CD4-positive, alpha-beta T cell treated with Interleukin-12 subunit alpha and Interleukin-12 subunit beta, for 1 hour (primary cell): ENCODE results near the gene RHBG.

Source experiments
- DNase-seq: peaks from one replicate; pipeline ENCODE4 v3.0.0-alpha.2; 2020

RHBG gene

DNA sequence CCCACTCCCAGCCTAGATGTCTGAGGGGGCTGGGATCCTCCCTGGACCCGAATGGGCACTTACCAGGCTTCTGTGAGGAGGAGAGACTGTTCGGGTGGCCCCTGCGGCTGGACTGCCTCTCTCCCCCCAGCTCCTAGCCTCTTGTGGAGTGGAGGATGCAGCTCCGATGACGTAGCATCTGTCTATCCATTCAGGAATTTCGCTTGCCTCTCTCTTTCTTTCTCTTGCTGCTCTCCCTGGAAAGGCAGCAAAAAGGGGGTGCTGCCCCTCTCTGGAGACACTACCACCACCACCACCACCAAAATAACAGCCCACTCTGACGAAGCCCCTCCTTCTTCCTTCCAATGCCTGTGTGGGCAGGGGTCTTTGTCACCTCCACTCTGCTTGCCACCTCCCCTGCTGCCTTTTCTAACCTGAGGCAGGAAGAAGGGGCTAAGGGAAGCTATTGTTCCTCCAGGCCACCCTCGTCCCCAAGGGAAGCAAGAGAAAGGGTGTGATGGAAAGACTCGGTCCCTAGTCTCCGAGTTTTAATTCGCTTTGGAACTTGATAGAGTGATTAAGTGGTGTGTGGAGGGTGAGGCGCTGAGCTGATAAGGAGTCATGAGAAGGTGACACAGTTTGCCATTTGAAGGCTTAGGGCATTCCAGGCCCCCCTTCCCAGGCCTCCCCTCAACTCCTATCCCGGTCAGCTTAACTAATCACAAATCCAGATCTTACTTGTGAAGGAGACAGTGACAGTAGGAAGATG lies 60.5 kb downstream of the RHBG start:
- no peak for DNase-seq

GRCh38 chr1:156430303-156430702 lies 61.3 kb downstream of the RHBG start:
- DNase-seq: no peak

DNA sequence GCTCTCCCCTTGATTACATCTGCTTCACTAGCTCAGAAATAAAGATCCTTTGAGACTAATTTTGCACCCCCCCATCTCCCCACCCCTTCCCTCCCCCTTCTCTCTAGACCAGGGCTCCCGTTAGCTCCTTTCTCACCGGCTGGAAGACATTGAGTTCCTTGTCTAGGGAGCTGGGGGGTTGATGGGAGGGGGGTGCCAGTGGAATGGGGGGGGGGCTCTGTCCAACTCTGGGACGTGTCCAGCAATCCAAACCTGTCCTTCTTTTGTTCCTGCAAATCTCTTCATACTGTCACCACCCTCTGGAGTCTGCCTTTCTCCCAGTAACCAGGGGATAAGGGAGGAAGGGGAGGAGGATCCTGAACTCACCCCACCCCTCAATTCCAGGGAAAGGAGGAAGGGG lies 61.9 kb downstream of the RHBG start:
- no peak for DNase-seq

DNA sequence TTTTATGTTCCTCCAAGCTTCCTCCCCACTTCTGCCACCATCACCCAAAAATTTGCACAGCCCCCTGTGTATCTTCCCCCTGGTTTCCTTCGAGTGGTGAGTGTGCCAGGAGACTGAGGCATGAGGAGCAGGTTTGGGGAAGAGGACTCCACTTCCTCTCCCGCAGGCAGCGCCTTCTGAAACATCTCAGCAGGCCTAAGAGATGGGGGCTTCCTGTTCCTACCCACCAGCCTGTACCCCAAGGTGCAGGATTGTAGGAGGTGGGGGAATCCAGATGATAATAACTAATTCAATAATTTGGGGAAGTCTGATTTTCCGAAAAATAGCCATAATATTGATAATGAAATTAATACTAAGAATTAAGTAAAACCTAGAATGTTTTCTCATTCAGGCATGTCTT lies 62.4 kb downstream of the RHBG start:
- no peak for DNase-seq

GRCh38 chr1:156431769-156432668 lies 63.0 kb downstream of the RHBG start:
- DNase-seq: no peak

GRCh38 chr1:156432669-156433018 lies 63.6 kb downstream of the RHBG start:
- no peak for DNase-seq

DNA sequence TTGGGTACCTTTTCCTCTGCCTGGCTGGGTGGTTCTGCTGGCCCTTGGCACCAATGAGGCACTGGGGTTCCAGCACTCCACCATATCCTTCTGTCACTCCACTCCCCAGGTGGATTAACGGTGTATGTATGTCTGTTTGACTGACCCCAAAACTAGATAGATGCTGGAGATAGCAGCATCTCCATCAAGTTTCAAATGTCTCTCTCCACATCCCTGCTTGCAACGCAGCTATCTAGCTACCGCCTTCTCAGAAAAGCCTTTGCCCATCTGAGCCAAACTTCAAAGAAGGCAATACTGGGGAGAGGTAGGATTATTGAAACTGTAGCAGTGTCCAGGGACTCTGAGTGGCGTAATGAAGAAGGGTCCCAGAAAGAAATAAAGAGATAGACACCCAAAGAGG lies 64.0 kb downstream of the RHBG start:
- DNase-seq: no peak

DNA sequence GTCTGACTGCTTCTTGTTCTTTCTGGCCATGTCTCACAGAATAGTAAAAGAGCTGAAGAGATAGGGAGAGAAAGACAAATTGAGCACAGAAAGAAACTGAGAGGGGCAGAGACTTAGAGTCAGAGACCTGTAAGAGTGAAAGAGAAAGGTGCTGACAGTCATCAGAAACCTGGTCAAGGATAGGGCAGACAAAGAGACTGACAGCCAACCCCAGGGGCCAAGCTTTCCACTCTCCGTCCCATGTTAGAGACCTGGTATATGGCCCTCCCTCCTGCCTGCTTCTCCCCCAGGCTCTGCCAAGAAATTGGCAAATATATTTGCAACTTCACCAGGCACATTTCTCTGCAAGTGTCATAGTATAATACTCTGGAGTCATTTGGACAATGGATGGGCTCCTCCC lies 64.6 kb downstream of the RHBG start:
- DNase-seq: no peak
